ENCODE data around the gene WWC1. TPM values are rescaled to one million over a fixed set of nuclear protein-coding genes. Genes with fewer than 3 reads are reported as not detected.

Gene WWC1
- total and polyA plus RNA-seq, 9 of the 15 experiments (the other 6 are each of a cell fraction or from before 2014, with no cell fraction given), result under 0.01 to 0.54 (median 0.42) TPM; not detected in 6

GRCh38 chr5:168463081-168463480 is 171.6 kb downstream of the WWC1 start (continued):
- no peak for TF ChIP-seq TGIF2 (CRISPR knock-in tag; IDR thresholded peaks at IDR 0.05)
- TF ChIP-seq HEY1 (CRISPR knock-in tag; IDR thresholded peaks at IDR 0.05; ENCODE audit: borderline replicate concordance), result no peak
- no peak for TF ChIP-seq ZNF239 (CRISPR knock-in tag; IDR thresholded peaks at IDR 0.05)
- TF ChIP-seq RBFOX2 (IDR thresholded peaks at IDR 0.05; ENCODE audit: low read depth, low read length), result no peak
- no peak for TF ChIP-seq EHMT2 (IDR thresholded peaks at IDR 0.05)
- TF ChIP-seq ADNP (tag; IDR thresholded peaks at IDR 0.05), result no peak
- TF ChIP-seq ZNF408 (CRISPR knock-in tag; IDR thresholded peaks at IDR 0.05; ENCODE audit: low read depth), result no peak

- no peak for FAIRE-seq
- TF ChIP-seq PHB2 (IDR thresholded peaks at IDR 0.05; ENCODE audit: low read depth) (no peak), NFIC (IDR thresholded peaks at IDR 0.05) (no peak), LARP7 (IDR thresholded peaks at IDR 0.05) (no peak), NCOR1 (IDR thresholded peaks at IDR 0.05) (no peak), BCOR (IDR thresholded peaks at IDR 0.05) (no peak), RBM22 (IDR thresholded peaks at IDR 0.05; ENCODE audit: low read depth, low read length, poor library complexity, severe bottlenecking) (no peak), ETS1 (conservative IDR thresholded peaks at IDR 0.05; ENCODE audit: control insufficient read depth, low read depth, low read length) (no peak), ZNF609 (CRISPR knock-in tag; IDR thresholded peaks at IDR 0.05; ENCODE audit: borderline replicate concordance) (no peak), ELK3 (CRISPR knock-in tag; IDR thresholded peaks at IDR 0.05) (no peak), MBD2 (IDR thresholded peaks at IDR 0.05; ENCODE audit: borderline replicate concordance, low read depth) (no peak), NR1H2 (CRISPR knock-in tag; IDR thresholded peaks at IDR 0.05) (no peak)
Observed at GRCh38 chr5:168464214-168464613, 172.8 kb downstream of the WWC1 start.

More at GRCh38 chr5:168464214-168464613, 172.8 kb downstream of the WWC1 start:
- Histone ChIP-seq H3K9ac (ENCODE audit: insufficient read depth in 1 of 2, low read depth in 2 of 2, low read length in 2 of 2) (no peak overlapping the region), H4K20me1 (replicated peaks; ENCODE audit: control insufficient read depth, insufficient read depth, low read length) (no peaks in the 10 kb centered on the region), H3K27ac (ENCODE audit: extremely low read depth, low read depth, low read length) (no peak overlapping the region), H3K27me3 (ENCODE audit: control insufficient read depth in 2 of 2, insufficient read depth in 2 of 2, low read length in 2 of 2) (peaks cover 21 to 70% of the 10 kb centered on the region in 2 experiments), H3K36me3 (ENCODE audit: control insufficient read depth, insufficient read depth, low read length) (no peaks in the 10 kb centered on the region), H3K79me2 (ENCODE audit: control insufficient read depth, insufficient read depth, low read length) (no peaks in the 10 kb centered on the region), H3K9me1 (ENCODE audit: control insufficient read depth, insufficient read depth, low read length) (no peaks in the 10 kb centered on the region), H3K4me2 (ENCODE audit: insufficient read depth, low read length) (no peak overlapping the region), H3K9me3 (replicated peaks; ENCODE audit: control insufficient read depth, insufficient read depth, low read depth, low read length) (no peaks in the 10 kb centered on the region), H3K4me1 (replicated peaks in 1 of 2; ENCODE audit: control insufficient read depth in 2 of 2, insufficient read depth in 2 of 2, low read length in 2 of 2) (no peaks in the 10 kb centered on the region), H3K4me3 (no peak overlapping the region), H2AFZ (ENCODE audit: low read depth, low read length) (no peak overlapping the region)
- CTCF ChIA-PET (ENCODE audit: low intra/inter-chr PET ratio), result no interaction called here
- no TSS peak for BruUV-seq (replicated peaks)
- WGBS (ENCODE audit: insufficient coverage, low coverage, missing lambda C conversion rate), result 1% methylated on average over 5 of the region's 5 CpGs
- ATAC-seq (no peak), DNase-seq (ENCODE audit: extremely low read depth in 1 of 4, low spot score in 3 of 4) (no peak)
- intact Hi-C loops (cut with micrococcal nuclease), result no loop called here
- POLR2A ChIA-PET, result no interaction called here
- in situ Hi-C loops (cut with MboI), result no loop called here

Measured in K562 (cell line).